ENCODE results near the gene CCNK. TPM values are rescaled to one million over a fixed set of nuclear protein-coding genes. Genes with fewer than 3 reads are reported as not detected.

CCNK gene
- total RNA-seq: 45.9 TPM

GRCh38 chr14:99480917-99481744 is at the start of gene CCNK:
CCNK (plus strand) TSS chr14:99481409; CDS start chr14:99492678, 11,269 bp downstream.

GRCh38 chr14:99479906-99480869 is 1.0 kb upstream of the CCNK start, which contains the start of gene SETD3:
SETD3 (minus strand) TSS chr14:99480859; CDS start chr14:99465805, 15,054 bp downstream.

Other genes with a start within 250 kb of the CCNK start
- 4.4 TPM for gene BCL11B, start 209.2 kb upstream of the CCNK start, total RNA-seq
- gene SETD3, start 550 bp upstream of the CCNK start, total RNA-seq: 107 TPM
- 42.2 TPM for gene CCDC85C, start 122.8 kb downstream of the CCNK start, total RNA-seq
- 11.6 TPM for gene HHIPL1, start 163.7 kb downstream of the CCNK start, total RNA-seq
- 5.4 TPM for gene CYP46A1, start 202.9 kb downstream of the CCNK start, total RNA-seq

Measured in camera-type eye (tissue), 1 donor.